ENCODE data around the gene DLGAP4. TPM values are rescaled to one million over a fixed set of nuclear protein-coding genes. Genes with fewer than 3 reads are reported as not detected.

The DLGAP4 gene, protein sequence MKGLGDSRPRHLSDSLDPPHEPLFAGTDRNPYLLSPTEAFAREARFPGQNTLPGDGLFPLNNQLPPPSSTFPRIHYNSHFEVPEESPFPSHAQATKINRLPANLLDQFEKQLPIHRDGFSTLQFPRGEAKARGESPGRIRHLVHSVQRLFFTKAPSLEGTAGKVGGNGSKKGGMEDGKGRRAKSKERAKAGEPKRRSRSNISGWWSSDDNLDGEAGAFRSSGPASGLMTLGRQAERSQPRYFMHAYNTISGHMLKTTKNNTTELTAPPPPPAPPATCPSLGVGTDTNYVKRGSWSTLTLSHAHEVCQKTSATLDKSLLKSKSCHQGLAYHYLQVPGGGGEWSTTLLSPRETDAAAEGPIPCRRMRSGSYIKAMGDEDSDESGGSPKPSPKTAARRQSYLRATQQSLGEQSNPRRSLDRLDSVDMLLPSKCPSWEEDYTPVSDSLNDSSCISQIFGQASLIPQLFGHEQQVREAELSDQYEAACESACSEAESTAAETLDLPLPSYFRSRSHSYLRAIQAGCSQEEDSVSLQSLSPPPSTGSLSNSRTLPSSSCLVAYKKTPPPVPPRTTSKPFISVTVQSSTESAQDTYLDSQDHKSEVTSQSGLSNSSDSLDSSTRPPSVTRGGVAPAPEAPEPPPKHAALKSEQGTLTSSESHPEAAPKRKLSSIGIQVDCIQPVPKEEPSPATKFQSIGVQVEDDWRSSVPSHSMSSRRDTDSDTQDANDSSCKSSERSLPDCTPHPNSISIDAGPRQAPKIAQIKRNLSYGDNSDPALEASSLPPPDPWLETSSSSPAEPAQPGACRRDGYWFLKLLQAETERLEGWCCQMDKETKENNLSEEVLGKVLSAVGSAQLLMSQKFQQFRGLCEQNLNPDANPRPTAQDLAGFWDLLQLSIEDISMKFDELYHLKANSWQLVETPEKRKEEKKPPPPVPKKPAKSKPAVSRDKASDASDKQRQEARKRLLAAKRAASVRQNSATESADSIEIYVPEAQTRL
- total RNA-seq: 15.3 and 47.4 TPM in 2 replicates

DNA sequence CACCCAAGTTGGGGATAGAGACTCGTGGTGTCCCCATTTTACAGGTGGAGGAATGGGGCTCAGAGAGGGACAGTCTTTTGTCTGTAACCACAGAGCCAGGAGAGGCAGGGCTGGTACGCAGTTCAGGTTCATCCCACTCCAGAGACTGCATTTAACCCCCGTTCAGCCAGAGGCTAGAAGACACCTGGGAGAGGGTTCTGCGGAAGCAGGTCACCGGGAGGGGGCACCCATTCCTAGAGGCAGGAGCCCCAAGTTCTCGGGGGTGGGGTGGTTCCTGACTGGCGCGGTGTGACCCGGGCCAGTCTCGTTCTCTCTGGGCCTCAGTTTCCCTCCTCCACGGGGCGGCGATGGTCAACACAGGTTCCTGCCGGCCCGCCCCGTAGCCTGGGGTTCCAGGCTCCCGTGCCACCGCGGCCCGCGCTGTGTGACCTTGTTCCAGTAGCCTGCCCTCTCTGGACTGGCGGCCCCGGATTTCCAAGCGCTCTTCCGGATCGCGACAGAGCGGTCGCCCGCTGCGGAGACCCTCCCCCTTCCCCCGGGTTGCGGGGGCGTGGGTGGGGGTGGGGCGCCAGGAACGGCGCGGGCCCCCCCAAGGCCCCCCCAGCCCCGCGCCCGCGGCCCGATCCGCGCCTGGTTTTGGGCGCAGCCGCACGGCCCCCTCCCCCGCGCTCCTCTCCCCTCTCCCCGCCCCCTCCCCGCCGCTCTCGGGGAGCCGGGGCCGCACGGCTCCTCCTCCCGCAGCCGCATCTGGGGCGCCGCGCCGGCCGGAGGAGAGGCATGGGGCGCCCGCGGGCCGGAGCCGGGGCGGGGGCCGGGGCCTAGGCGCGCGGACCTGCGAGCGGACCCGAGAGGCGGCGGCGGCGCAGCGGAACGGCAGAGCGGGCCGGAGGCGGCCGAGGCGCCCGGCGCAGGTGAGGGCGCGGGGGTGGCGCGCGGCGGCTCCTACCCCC, at the start of gene DLGAP4:
TSS of gene DLGAP4 (plus strand) at position 738 of the 950 bp plus-strand sequence. CDS start 125,379 bp downstream, outside the sequence.
- no peak for DNase-seq (ENCODE audit: low read depth)

DNA sequence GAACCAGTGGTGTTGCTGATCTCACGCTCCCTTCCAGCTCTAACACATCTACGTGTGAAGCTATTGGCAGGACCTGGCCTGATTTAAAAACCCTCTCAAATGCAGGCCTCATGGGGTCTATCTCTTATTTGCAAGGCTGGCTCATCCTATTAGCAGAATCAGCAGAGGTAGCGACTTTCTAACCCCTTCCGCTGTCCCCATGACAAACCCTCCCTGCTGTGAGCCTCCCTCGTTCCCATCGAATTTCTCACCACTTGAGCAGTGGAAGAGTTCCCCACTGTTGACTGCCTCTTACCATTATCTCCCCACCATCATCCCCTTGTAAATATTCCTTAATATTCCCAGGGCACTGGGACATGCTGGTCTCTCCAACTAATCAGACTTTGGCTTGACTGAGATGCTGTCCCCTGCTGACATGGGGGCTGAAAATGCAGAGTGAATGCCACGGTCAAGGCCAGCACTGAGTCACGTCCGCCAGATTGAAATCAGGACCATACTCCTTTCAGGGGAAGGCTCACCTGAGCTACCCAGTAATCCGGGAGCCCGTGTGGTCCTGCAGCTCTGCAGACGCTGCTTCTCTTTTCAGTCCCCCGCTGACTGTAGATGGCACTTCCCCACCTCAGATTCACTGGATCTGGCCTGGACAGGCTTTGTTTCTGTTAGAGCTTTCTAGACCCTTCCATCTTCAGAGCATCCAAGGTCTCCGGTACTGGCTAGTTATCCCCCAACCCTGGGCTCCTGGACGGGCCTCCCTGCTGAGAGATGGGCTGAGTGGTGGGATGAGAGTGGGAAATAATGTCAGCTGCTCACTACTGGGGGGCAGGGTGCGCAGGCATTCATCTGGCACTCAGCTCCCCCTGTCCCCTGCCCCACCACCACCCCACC, 46.7 kb upstream of the DLGAP4 start:
- no peak for DNase-seq (ENCODE audit: low read depth)

DNA sequence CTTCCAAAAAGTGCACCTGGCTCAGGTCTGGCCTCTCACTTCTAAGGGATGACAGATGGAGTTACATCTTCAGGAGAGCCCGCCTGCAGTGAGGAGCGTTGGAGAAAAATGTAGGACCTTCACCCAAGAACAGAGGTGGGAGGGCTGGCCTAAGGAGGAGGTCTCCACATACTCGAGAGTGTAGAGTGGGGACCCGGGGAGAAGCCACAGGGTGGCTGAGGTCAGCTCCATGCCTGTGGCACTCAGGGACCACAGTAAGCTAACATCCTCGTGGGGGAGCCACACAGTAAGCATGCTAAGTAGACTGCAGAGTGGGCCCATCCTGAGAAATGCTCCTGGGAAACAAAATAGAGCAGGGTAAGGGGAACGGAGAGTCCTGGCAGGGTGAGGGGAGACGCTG, 45.8 kb upstream of the DLGAP4 start:
- no peak for DNase-seq (ENCODE audit: low read depth)

DNA sequence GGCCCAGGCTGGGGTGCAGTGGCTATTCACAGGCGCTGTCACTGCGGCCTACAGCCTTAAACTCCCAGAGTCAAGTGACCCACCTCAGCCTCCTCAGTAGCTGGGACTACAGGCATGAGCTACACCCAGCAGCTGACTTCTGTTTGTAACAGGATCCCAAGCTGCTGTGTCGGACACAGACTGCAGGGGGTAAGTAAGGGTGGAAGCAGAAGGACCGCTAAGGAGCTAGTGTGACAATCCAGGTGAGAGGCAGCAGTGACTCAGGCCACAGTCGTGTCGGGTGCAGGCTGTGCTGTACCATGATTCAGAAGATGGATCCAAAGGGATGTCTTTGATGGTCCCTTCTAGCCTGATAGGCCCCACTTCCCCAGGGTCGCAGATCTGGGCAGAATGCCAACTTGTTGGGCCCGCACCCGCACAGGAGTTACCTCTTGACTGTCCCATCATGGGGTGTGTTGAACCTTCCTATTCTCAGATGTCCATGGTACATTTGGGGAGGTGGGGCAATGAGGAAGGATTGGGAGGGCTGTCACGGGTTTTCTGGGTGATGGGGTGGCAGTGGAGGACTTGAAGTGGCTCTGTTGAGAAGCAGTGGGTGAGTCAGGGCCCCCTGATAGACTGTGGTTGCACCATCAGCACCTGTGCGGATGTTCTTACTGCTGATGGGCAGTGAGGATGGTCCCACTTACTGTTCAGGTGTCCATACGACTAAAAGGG, 44.6 kb upstream of the DLGAP4 start:
- DNase-seq (ENCODE audit: low read depth): no peak

DNA sequence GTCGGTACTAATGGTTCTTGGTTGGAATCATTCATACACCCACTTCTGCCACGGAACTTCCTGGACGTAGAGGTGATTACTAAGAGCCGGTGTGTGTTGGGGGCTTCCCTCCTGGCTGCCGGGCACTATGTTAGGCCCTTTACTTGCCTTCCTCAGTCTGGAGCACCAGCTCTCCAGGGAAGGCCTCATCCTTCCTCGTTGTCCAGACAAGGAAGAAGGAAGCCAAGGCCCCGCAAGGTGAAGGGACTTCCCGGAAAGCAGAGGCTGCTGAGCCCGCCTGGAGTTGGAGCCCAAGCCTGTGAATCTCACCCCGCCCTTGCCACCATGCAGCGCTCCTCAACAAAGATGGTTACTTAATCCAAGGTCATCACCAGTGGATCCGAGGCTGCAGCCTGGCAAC, 43.7 kb upstream of the DLGAP4 start:
- DNase-seq (ENCODE audit: low read depth): no peak

DNA sequence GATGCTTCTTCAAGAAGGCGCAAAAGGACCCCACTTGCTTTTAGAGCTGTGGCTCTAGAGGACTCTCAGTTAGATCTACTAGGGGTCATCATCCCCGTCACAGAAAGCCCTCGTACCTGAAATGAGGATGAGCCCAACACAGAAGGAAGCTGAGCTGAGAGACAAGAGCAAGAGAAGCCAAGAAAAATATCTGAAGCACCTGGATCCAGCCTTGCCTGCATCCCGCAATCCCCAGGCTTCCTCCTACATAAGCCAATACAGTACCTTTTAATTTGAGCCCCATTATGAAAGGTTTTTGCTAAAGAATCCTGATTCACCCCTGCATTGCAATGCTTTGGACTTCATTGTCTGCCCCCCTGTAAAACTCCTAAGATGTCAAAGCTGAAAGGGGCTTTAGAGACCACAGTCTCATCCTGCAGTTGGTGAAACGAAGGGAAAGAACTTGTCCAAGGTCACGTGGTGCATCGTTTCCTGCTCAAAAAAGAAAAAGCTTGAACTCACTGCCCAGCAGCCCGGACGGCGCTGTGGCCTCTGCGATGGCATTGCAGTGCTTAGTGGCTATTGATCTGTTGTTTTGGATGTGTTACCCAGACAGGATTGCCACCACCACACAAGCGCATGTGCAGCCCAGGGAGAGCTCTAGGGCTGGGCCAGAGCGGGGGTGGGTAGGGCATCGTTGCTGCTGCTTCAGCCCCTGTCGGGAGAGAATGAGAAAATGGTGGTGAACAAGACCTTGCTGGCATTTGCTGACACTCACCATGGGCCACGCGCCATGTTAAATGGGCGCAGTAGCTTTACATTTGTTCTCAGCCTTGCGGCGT, 41.5 kb upstream of the DLGAP4 start:
- no peak for DNase-seq (ENCODE audit: low read depth)

DNA sequence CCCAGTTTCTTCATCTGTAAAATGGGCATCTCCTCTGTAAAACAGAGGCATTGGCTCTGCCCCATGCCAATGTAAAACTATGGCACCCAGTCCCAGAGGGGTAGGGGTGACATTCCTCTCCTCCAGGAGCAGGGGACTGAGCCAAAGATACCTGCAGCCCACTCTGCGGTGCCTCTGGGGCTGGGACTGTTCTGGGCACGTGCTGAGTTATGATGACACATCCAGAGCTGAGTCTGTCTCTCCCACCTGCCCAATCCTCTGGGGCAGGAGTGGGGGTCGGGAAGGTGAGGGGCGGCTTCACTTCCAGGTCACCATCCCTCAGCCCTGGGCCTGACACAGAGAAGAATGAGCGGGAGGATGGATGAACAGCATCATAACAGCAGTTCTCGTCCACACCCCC, 40.0 kb upstream of the DLGAP4 start:
- no peak for DNase-seq (ENCODE audit: low read depth)

DNA sequence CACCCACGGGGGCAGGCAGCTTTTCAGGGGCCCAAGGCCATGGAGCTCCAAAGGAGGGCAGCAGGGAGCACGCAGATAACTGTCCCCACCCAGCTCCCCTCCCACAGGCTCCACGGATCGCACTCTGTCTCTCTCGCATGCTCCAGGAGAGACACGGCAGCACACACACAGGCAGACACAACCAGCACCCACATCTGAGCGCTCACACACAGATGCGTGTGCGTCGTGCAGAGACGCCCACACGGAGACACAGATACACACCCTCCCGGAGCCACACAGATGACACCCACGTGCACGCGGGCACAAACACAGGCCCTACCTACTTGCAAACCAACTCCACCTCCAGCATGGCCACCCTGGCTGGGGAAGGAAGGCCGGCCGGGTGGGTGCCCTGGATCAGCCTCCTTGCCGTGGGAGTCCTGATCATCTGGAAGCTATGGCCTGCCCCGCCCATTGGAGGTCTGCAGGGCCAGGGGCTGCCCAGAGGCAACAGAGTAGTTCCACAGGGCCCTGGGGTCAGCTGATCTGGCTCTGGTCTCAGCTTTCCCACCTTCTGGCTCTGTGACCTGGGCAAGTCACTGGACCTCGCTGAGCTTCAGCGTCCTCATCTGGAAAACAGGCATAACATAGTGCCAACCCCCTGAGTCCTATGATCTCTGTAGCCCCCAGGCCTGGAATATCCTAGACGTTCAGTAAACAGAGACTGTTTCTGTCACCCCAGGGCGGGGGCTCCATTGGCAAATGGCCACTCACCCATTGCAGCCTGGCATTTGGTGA, 38.3 kb upstream of the DLGAP4 start:
- no peak for DNase-seq (ENCODE audit: low read depth)

DNA sequence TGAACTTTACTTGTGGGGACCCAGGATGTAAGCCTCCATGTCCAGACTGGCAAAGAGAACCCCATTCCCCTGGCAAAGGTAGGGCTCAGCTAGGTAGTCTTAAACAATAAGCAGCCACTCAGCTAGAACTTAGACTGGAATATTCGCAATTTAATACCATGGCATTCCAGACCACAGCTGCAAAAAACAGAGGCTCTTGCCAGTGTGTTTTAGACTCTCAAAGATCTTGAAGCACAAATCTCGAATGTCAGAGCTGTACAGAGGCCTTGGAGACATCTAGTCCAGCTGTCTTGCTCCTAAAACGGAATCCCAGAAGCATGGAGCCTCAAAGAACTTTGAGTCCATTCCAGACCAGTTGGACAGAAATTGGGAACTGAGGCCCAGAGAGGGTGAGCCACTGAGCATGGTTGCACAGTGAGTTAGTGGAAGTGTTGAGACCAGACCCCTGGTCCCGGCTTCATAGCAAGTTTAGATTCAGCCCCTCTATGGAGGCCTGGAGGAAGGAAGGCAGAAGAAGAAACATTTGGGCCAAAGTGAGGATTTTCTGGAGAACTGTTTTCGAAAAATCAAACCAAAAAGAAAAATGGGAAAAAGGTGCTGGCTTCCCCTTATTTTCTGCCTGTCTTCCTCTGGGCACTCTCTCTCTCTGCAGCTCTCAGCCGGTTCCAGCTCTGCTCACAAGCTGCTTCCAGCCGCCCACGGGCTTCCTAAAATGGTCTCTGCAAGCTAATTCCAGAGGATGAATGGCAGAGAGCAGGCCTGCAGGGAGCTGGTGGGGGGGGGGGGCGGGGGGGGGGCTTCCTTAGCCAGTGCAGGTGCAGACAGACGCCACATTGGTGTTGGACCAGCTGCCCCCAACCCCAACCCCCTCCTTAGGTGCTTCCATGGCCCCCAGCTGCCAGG, 37.4 kb upstream of the DLGAP4 start:
- no peak for DNase-seq (ENCODE audit: low read depth)

DNA sequence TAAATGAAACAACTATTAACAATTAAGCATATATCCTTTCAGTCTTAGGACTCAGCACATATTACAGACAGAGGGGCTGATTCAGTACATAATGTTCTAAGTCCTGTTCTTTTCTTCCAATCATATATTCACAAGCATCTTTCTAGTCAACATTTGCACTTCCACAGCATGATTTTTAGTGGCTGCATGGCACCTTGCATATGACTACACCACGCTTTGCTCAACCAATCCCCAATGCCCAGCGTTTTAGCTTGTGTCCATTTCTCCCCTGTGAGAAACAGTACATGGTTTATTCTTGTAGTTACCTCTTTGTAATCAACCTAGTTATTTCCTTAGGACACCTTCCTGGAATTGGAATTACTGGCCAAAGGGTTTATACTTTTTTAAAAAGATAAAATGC, 36.6 kb upstream of the DLGAP4 start:
- DNase-seq (ENCODE audit: low read depth): no peak

DNA sequence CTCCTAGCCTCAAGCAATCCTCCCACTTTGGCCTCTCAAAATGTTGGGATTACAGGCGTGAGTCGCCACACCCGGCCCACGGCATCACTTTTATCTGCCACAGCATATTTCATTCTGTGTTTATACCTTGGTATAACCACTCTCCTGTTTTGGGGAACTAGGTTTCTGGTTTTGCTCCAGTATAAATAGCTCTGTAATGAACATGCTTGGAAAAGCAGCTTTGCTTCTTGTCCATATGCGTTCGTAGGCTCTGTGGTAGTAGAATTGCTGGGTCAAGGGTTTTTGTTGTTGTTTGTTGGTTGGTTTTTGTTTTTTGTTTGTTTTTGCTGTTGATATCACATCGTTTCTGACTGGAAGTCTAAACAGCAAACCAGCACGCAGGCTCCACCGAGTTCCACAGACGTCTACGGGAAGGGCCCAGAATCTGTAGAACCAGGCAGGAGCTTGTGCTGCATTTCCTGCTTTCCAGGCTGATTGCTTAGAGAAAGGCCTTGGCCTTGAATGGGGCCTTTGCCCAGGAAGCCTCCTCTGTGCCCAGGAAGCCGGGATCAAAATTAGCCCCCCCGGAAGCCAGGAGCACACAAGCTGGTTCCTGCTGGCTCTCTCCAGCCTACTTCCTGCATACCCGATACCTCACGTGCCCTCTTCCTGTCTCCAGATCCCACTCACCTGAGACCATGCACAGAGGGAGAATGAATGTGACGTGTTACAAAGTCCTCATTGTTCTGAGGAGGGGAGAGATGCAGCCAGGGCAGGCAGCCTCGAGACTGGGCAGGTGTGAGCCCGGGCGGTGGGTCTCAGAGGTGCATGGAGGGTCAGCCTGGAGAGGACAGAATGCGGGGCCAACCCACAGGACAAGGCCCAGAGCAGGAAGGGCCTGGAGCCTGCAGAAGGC, 35.1 kb upstream of the DLGAP4 start:
- no peak for DNase-seq (ENCODE audit: low read depth)

DNA sequence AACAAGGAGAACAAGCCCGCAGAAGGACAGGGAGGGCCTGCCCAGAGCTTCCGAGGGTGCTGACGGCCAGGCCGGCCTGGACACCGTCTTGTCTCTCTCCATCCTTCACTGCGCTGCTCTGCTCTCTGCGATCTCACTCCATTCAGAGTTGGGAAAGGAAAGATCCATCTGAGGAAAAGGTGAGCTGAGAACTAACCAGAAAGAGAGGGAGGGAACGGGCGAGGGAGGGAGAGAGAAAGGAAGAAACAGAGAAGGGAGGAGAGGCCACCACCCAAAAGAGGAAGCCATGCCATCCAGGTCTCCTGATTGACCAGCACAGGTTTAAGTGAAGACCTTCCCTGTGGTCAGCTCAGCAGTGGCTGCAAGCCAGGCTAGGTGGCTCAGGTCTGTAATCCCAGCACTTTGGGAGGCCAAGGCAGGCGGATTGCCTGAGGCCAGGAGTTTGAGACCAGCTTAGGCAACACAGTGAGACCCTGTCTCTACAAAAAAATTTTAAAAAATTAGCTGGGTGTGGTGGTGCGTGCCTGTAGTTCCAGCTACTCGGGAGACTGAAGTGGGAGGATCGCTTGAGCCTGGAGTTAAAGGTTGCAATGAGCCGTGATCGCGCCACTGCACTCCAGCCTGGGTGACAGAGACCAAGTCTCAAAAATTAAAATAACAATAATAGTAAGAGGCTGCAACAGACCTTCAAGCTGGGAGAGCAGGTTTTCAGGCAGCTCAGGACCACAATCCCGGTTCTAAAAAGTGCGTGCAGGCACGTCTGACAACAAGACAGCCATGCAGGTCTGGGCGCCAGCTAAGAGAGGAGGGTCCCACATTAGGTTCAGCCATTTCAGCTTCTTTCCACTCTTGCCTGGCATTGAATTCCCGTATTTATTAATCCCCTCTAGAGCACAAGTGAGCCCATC, 34.2 kb upstream of the DLGAP4 start:
- DNase-seq (ENCODE audit: low read depth): no peak

DNA sequence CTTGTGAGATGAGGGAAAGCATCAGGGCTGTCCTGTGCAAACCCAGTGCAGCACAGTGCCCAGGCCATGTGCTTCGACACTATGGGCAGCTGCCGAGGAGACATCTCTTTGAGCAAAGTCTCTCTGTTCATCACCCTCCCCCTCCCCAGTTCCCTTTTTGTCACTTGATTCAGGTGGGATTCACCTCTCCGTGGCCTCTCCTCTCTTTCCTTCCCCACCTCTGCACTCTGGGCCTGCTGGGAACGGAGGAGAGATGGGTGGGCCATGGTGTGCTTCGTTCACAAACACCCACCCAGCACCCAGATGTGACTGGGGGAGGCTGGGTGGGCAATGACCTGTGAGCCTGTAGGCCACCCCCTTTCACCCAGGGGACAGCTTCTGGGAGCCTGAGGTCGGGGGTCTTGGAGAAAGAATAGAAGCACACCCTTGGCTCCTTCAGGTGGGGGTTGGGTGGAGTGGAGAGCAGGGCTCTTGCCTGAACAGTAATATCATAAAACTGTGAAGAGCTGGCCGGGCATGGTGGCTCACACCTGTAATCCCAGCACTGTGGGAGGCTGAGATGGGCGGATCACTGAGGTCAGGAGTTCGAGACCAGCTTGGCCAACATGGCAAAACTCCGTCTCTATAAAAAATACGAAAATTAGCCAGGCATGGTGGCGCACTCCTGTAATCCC, 33.5 kb upstream of the DLGAP4 start:
- no peak for DNase-seq (ENCODE audit: low read depth)

DNA sequence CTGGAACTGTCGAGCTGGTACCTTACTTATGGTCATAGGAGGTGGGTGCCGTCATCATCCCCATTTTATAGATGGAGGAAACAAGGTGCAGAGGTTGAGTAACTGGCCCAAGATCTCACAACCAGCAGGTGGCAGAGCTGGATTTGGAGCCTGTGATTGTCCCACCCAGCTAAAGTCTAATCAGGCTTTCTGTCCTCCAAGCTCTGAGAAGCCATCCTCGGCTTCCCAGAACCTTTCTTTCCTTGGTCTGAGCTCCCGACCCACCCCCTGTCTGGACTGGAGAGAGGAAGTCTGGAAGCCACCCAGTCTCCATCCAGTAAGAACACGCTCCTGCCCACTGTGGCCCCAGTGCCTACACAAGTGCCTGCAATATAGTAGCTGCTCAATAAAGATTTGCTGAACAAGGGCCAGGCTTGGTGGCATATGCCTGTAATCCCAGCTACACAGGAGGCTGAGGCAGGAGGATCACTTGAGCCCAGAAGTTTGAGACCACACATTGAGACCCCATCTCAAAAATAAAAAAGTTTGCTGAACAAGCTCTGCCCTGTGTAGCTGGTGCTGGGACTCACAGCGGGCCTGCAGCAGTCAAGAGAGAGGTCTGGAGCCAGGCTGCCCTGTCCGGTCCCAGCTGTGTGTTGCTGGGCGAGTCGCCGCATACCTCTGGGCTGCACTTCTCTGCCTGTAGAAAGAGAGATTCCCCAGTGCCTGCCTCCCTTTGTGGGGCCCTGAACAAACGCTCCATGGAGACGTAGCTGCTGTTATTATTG, 32.5 kb upstream of the DLGAP4 start:
- peak; percentile 2 for DNase-seq (ENCODE audit: low read depth)

Data from renal cortical epithelial cell (primary cell).